HPDE6-E6E7 (cell line): ENCODE results near the gene RMI1.

Experiments
- DNase-seq: peaks from one replicate; pipeline ENCODE4 v3.0.0; 2011; ENCODE audit warnings: missing footprints; ENCODE audit errors: extremely low spot score

RMI1 gene

GRCh38 chr9:83967073-83967472 lies 13.5 kb upstream of the RMI1 start:
- no peak for DNase-seq

DNA sequence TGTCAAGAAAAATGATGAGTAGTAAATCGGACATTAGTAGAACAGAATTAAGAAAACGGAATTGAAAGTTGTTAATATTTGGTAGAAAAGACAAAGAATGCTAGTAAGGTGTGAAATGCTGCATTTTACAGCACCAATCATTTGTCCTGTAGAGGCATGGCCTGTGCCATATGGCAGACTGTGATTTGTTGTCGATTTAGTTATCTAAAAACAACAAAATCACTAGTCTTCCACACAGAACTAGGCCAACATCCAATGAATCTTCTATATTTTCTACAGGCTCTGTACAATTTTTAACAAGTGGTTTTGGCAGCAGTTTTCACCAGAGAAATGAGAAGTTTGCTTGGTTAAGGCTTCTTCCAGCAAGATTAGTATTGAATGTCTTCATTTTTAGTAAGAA lies 11.0 kb upstream of the RMI1 start:
- DNase-seq, result no peak

DNA sequence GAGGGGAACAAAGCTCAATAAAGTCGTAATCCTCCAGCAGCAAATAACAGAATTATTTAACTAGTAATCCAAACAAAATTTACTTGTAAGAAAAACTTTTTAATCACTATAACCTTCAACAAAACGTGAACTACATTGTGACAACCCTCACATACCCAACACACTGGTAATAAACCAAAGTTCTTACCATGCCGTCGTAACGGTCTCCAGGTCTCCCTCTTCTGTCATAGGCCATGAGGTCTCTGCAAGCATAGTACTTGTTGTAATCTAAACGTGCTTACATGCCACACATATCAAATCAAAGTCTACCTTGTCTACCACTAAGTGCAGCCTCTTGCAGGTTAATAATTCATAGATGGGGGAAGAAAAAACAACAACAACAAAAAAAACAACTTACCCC lies 9.1 kb upstream of the RMI1 start:
- DNase-seq, result no peak

DNA sequence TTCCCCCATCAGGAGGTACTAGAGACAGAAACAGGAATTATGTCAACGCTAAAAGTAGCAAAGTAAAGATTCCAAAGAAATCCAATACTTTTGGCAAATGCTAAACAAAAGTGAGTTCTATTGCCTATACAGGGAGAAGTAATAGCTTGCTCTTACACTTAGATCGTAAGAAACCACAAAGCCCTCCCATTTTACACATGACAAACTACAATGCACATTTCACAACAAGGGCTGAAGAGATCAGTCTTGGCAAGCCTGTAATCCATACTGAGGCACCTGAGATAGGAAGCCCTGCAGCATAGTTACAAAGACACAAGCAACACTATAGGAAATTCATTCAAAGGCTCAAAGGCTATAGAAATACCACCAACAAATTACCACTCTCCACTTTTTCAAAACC lies 8.3 kb upstream of the RMI1 start:
- DNase-seq, result no peak

DNA sequence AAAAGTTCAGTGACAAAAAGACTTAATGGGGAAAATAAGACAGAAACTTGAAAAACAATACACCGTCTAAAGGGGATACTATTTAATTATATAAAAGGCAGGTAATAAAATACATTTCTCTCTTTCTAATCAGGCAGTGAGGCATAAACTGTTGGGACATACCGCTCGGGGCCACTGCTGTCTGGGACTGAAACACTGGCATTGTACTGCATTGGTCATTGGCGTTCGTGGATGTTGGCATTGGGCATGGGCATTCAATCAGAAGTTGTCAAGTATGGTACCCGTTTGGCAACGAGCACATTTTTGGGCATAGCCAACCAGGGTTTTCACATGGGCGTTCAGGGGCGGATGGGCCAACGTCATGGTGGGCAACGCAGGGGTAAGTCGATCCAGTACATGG lies 5.3 kb upstream of the RMI1 start:
- DNase-seq, result no peak

DNA sequence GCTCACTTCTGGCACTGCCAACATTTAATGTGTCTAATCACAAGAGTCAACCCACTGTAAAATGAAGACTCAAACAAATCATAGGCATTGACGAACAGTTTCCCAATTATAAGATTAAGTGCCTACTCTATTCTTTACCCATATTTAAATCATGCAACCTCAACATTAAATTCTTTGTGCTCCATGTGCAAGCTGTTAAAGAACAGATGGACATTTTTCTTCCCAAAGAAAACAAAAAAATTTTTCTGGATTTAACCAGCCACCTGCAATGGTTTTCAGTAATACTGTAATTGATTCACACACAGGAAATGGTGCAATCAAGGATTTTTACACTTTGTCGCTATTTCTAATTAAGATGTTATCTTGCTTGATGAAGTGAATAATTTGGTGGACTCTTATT lies 4.2 kb upstream of the RMI1 start:
- DNase-seq, result no peak

GRCh38 chr9:83977196-83977595 lies 3.4 kb upstream of the RMI1 start:
- no peak for DNase-seq

DNA sequence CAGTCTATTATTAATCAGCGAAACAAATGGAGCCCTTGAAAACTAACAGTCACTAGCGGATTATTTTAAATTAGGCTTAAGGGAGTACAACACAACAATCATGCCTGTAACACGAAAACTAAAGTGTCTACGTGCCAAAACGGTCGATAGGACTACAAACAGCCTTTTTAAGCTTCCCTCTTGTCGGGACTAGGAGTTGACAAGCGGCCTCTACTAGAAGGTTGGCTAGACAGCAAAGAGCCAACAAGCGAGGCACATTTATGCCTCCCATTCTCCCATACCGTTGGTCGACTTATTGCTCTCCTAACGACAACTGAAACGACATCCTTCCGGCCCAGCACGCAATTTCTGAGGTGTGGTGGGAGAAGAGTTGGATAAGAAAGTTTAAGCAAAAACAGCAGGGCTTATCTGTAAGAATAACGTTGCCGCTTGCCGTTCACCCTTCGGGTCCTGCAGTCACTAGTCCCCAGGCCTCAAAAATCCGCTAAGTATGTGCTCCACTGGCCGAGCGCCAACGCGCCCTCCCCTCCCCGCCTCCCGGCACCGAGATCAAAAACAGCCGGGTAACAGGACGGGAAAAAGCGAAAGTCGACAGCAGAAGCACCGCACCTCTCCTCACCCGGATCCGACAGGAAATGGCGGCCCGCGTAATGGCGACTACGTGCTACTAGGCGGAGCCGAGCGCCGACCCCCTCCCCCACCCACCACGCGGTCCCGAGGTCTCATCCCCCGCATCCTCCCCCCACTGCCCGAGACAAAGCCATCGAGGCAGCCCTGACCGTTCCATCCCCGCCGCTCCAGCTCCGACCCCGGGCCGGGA lies 1.4 kb upstream of the RMI1 start:
- DNase-seq, result peak; percentile 62

- peak; percentile 97 for DNase-seq
Measured at GRCh38 chr9:83979812-83980394, 702 bp upstream of the RMI1 start, which contains the start of gene HNRNPK. Gene HNRNPK (minus strand): TSS chr9:83980215. CDS start chr9:83978252, 1,963 bp downstream.

- no peak for DNase-seq
Measured at GRCh38 chr9:83981126-83981871, 694 bp downstream of the RMI1 start.

- DNase-seq, result no peak
Measured at GRCh38 chr9:83986195-83986594, 5.6 kb downstream of the RMI1 start.

DNA sequence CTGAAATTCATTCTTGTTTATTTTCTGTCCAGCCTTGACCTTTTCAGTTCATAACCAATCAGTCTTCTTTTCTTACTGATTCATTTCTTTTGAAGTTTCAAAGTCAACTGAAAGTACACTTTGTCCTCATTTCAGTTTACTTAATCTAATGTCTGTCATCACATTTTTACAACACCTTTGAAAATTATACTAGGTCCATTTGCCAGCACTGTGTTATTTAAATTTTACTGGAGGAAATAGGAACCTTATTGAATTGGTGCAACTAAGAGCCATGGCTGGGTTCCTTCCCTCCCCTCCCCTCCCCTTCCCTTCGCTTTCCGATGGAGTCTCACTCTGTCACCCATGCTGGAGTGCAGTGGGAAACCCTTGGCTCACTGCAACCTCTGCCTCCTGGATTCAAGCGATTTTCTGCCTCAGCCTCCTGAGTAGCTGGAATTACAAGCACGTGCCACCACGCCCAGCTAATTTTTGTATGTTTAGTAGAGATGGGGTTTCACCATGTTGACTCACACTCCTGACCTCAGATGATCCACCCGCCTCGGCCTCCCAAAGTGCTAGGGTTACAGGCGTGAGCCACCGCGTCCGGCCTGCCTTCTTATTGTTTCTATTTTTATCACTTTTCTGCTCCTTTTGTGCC lies 6.3 kb downstream of the RMI1 start:
- DNase-seq, result no peak

GRCh38 chr9:83987402-83987791 lies 6.8 kb downstream of the RMI1 start:
- no peak for DNase-seq

- DNase-seq, result no peak
Measured at GRCh38 chr9:83988411-83988810, 7.8 kb downstream of the RMI1 start.

DNA sequence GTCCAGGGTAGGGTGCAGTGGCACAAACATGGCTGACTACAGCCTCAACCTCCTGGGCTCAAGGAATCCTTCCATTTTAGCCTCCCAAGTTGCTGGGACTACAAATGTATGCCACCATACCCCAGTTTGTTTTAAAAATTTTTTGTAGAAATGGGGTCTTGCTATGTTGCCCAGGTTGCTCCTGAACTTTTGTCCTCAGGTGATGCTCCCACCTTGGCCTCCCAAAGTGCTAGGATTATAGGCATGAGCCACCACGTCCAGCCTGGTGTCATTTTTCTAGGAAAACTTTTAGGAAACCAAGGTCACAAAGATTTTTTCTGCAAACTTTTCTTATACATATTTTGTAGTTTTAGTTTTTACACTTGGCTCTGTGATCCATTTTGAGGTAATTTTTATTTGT lies 10.8 kb downstream of the RMI1 start:
- no peak for DNase-seq

DNA sequence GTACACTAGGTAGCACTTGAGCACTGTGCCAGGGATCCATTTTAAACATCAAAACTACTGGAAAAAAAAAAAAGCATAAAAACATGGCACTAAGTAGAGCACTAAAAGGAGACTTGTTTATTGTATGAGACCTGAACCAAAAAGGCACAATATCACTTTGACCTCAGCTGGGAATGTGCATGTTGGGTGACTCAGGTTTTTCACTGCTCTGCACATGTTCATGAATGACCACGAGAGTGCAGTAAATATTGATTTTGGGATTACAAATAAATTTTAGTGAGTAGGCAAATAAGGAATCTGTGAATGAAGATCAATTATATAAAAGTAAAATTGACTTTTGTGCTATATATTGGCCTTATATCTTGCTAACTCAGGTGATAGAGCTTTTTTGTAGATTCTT lies 11.8 kb downstream of the RMI1 start:
- DNase-seq, result no peak

DNA sequence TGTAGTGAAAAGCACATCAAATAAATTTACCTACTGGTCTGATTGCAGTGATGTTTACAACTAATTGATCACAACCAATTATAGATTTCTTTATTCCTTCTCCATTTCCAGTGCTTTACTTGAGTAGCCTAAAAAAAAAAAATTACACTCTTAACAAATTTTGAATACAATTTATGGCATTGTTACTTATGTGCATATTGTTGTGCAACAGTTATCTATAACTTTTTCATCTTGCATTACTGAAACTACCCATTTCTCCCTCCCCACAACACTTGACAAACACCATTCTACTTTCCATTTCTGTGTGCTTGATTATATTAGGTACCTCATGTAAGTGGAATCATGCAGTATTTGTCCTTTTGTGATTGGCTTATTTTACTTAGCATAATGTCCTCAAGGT lies 12.3 kb downstream of the RMI1 start:
- DNase-seq, result no peak

DNA sequence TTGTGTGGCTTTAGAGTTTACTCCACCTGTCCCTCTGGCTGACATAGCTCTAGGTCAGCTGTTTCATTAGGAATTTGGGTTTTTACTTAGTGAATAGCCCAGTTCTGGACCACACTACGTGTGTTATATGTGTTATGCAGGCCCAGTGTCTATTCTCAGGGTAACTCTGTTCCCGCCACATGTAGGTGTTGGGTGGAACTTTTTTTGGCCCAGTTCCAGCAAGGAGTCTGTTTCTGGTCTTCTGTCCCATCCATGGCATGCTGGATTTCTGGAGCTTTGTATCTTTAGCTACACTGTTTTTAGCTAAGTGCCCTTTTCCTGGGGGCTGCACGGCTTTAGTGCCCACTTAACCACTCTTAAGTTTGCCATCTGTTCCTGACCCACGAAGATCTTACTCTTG lies 15.5 kb downstream of the RMI1 start:
- DNase-seq, result no peak

DNA sequence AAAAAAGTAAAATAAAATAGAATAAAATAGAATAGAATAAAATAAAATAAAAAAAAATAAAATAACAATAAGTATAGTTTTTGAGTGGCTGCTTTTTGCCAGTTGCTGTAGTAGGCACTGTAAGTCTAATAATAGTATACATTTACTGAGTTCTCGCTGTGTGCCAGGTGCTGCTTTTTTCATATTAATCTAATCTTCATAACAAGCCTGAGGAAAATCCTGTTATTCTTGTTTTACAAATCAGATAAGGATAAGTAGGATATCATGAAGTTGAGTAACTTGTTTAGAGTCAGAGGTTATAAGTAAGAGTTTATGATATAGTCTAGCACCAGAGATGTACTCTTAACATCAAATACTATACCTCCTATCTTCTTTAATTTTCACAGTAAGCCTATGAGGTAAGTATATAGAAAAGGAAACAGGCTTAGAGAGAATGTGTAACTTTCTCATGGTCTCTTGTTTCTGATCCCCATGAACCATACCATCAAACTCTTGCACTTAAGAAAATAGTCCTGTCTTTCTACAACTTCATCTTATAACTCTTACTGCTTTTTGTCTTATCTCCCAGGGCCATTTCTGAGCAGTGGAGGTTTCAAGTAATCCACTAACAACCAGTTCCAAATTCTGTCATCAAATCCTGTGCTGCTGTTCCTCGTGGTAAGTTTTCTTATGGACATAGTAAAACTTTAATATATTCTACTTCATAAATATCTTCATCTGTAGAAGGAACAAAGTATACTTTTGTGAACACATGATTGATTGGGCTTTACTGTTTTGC lies 18.7 kb downstream of the RMI1 start:
- no peak for DNase-seq

GRCh38 chr9:84000186-84000585 lies 19.6 kb downstream of the RMI1 start:
- no peak for DNase-seq

DNA sequence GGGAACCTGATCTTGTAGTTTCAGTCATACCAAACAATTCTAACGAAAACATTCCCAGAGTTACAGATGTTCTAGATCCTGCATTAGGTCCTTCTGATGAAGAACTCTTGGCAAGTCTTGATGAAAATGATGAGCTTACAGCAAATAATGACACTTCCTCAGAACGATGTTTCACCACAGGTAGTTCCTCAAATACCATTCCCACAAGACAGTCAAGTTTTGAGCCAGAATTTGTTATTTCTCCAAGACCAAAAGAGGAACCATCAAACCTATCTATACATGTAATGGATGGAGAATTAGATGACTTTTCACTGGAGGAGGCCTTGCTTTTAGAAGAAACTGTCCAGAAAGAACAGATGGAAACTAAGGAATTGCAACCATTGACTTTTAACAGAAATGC lies 21.0 kb downstream of the RMI1 start:
- no peak for DNase-seq

DNA sequence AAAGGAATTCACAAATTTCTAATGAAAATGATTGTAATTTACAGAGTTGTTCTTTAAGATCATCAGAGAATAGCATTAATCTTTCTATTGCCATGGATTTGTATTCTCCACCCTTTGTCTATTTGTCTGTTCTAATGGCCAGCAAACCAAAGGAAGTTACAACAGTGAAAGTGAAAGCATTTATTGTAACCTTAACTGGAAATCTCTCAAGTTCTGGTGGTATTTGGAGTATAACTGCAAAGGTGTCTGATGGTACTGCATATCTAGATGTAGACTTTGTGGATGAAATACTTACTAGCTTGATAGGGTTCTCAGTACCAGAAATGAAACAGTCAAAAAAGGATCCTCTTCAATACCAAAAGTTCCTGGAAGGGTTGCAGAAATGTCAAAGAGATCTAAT lies 21.7 kb downstream of the RMI1 start:
- no peak for DNase-seq
